H1 (cell line): ENCODE data around the gene KIAA1671. TPM values are rescaled to one million over a fixed set of nuclear protein-coding genes. Genes with fewer than 3 reads are reported as not detected.

Experiments used
- CTCF ChIA-PET: fragments of 300-600 bp; sonication (Branson Sonifier 250); formaldehyde crosslinking; loops from one replicate; lab custom pipeline; 2021; ENCODE audit not compliant: partially characterized antibody; lab: Charles Lee
- POLR2A ChIA-PET: fragments of 300-600 bp; sonication (Branson Sonifier 250); formaldehyde crosslinking; loops from one replicate; lab custom pipeline; 2021; ENCODE audit warnings: inconsistent platforms; ENCODE audit not compliant: partially characterized antibody; lab: Charles Lee
- DNase-seq, 2 experiments: peaks; one replicate each; pipeline versions ENCODE4 v3.0.0 to v3.0.0-alpha.2; 2010 to 2022; ENCODE audit warnings: low spot score in 2 of 2, low read depth in 1 of 2, mixed read lengths in 1 of 2
- FAIRE-seq: peaks from 2 replicates; lab custom pipeline; 2011; peaks lifted over from hg19 to GRCh38; lab: Jason Lieb, UNC
- H2AFZ ChIP-seq: 2 replicates; pipeline ENCODE4 v1.8.1; 2012; ENCODE audit warnings: low read length, inconsistent platforms
- H2AK5ac ChIP-seq: 2 replicates; pipeline ENCODE4 v1.6.1; 2013; ENCODE audit warnings: low read depth, low read length
- H2BK120ac ChIP-seq: replicated peaks from 2 replicates; pipeline ENCODE3; 2013; ENCODE audit warnings: low read depth, low read length, inconsistent platforms
- H2BK12ac ChIP-seq: 2 replicates; pipeline ENCODE4 v1.6.1; 2013; ENCODE audit warnings: low read depth, low read length
- H2BK15ac ChIP-seq: 2 replicates; pipeline ENCODE4 v1.6.1; 2013; ENCODE audit warnings: low read length
- H2BK20ac ChIP-seq: 2 replicates; pipeline ENCODE4 v1.6.1; 2013; ENCODE audit warnings: low read length
- H2BK5ac ChIP-seq: 2 replicates; pipeline ENCODE4 v1.6.1; 2013; ENCODE audit warnings: low read depth, low read length
- H3K14ac ChIP-seq: 2 replicates; pipeline ENCODE4 v1.6.1; 2013; ENCODE audit warnings: inconsistent platforms; ENCODE audit not compliant: insufficient read length
- H3K18ac ChIP-seq: 2 replicates; pipeline ENCODE4 v1.6.1; 2013; ENCODE audit warnings: low read length; ENCODE audit errors: extremely low read depth
- H3K23ac ChIP-seq: 2 replicates; pipeline ENCODE4 v1.6.1; 2013; ENCODE audit warnings: inconsistent platforms; ENCODE audit not compliant: insufficient read length
- H3K23me2 ChIP-seq: 2 replicates; pipeline ENCODE4 v1.6.1; 2013; ENCODE audit warnings: low read depth, low read length
- H3K27ac ChIP-seq: 2 replicates; pipeline ENCODE4 v1.6.1; 2011; ENCODE audit warnings: low read depth, low read length, inconsistent platforms
- H3K27me3 ChIP-seq, 4 experiments: replicated peaks in 1 of 4; 1 replicate in 1 of 4; 2 replicates in 3 of 4; pipeline versions ENCODE4 v1.6.1 to v1.8.1; 2011 to 2013; ENCODE audit warnings: low read length in 3 of 4, mild to moderate bottlenecking in 3 of 4, inconsistent platforms in 2 of 4, mixed read lengths in 2 of 4, moderate library complexity in 1 of 4; ENCODE audit not compliant: control insufficient read depth in 3 of 4, insufficient read depth in 3 of 4; ENCODE audit errors: extremely low read depth in 1 of 4
- H3K36me3 ChIP-seq, 4 experiments: 2 replicates each; pipeline versions ENCODE4 v1.6.1 to v1.8.1; 2011 to 2013; ENCODE audit warnings: mild to moderate bottlenecking in 4 of 4, low read length in 3 of 4, moderate library complexity in 2 of 4, control low read depth in 1 of 4, inconsistent platforms in 1 of 4; ENCODE audit not compliant: insufficient read depth in 4 of 4, control insufficient read depth in 2 of 4
- H3K4ac ChIP-seq: replicated peaks from 2 replicates; pipeline ENCODE3; 2013; ENCODE audit warnings: low read length, low read depth, mixed read lengths, inconsistent platforms; ENCODE audit not compliant: insufficient read length
- H3K4me1 ChIP-seq, 4 experiments: replicated peaks in 1 of 4; 1 replicate in 1 of 4; 2 replicates in 3 of 4; pipeline versions ENCODE4 v1.6.1 to v1.8.1; 2011 to 2013; ENCODE audit warnings: low read length in 3 of 4, inconsistent platforms in 2 of 4, mixed read lengths in 1 of 4; ENCODE audit not compliant: insufficient read depth in 4 of 4, control insufficient read depth in 3 of 4
- H3K4me2 ChIP-seq, 2 experiments: 2 replicates each; pipeline versions ENCODE4 v1.6.1 to v1.8.1; 2011 to 2013; ENCODE audit warnings: low read depth in 2 of 2, low read length in 2 of 2, control low read depth in 1 of 2, inconsistent platforms in 1 of 2, mild to moderate bottlenecking in 1 of 2; ENCODE audit not compliant: insufficient read depth in 1 of 2
- H3K4me3 ChIP-seq, 4 experiments: fragments of 200-600, 300-600 bp in 1 of 4; sonication (generic), shearing (Covaris generic), sonication (Bioruptor Twin) in 1 of 4; 2 replicates each; pipeline versions ENCODE4 v1.5.1 to v1.8.1; 2011 to 2016; ENCODE audit warnings: low read length in 4 of 4, low read depth in 3 of 4, control low read depth in 2 of 4, inconsistent platforms in 2 of 4, mild to moderate bottlenecking in 2 of 4, mixed read lengths in 1 of 4, moderate library complexity in 1 of 4; ENCODE audit not compliant: insufficient read depth in 2 of 4; ENCODE audit errors: extremely low read depth in 1 of 4
- H3K56ac ChIP-seq: replicated peaks from 2 replicates; pipeline ENCODE3; 2013; ENCODE audit warnings: low read depth, mild to moderate bottlenecking, mixed read lengths, low read length, inconsistent platforms; ENCODE audit not compliant: insufficient read length
- H3K79me1 ChIP-seq: 2 replicates; pipeline ENCODE4 v1.6.1; 2013; ENCODE audit warnings: low read depth, low read length, control low read depth
- H3K79me2 ChIP-seq, 2 experiments: 2 replicates each; pipeline versions ENCODE4 v1.6.1 to v1.8.1; 2012 to 2013; ENCODE audit warnings: low read length in 2 of 2, mild to moderate bottlenecking in 2 of 2, inconsistent platforms in 1 of 2; ENCODE audit not compliant: insufficient read depth in 2 of 2, control insufficient read depth in 1 of 2
- H3K9ac ChIP-seq, 4 experiments: replicated peaks in 1 of 4; 1 replicate in 1 of 4; 2 replicates in 3 of 4; pipeline versions ENCODE4 v1.6.1 to v1.8.1; 2011 to 2013; ENCODE audit warnings: low read depth in 3 of 4, low read length in 3 of 4, control low read depth in 2 of 4, mild to moderate bottlenecking in 2 of 4, moderate library complexity in 2 of 4, inconsistent platforms in 1 of 4; ENCODE audit errors: extremely low read depth in 1 of 4
- H3K9me3 ChIP-seq, 2 experiments: 2 replicates each; pipeline versions ENCODE4 v1.6.1 to v1.8.1; 2012 to 2013; ENCODE audit warnings: mild to moderate bottlenecking in 2 of 2, moderate library complexity in 2 of 2, control low read depth in 1 of 2, inconsistent platforms in 1 of 2, low read depth in 1 of 2, low read length in 1 of 2, mixed read lengths in 1 of 2; ENCODE audit not compliant: insufficient read depth in 2 of 2
- H4K20me1 ChIP-seq, 2 experiments: replicated peaks in 1 of 2; 2 replicates each; pipeline versions ENCODE3 to v1.8.1; 2011 to 2013; ENCODE audit warnings: inconsistent platforms in 2 of 2, low read length in 2 of 2, mild to moderate bottlenecking in 1 of 2; ENCODE audit not compliant: insufficient read depth in 2 of 2, control insufficient read depth in 1 of 2
- H4K5ac ChIP-seq: 2 replicates; pipeline ENCODE4 v1.6.1; 2013; ENCODE audit warnings: low read length, low read depth, mixed read lengths, inconsistent platforms; ENCODE audit not compliant: insufficient read length
- H4K8ac ChIP-seq: 2 replicates; pipeline ENCODE4 v1.8.0; 2013; ENCODE audit warnings: mild to moderate bottlenecking, moderate library complexity, low read length, inconsistent platforms; ENCODE audit not compliant: insufficient read depth; ENCODE audit errors: extremely low read depth
- H4K91ac ChIP-seq: replicated peaks from 2 replicates; pipeline ENCODE3; 2013; ENCODE audit warnings: low read length, mixed read lengths, inconsistent platforms; ENCODE audit not compliant: insufficient read length
- ASH2L ChIP-seq: fragments of 200-600, 300-600 bp; sonication (generic); IDR thresholded peaks from one replicate; pipeline ENCODE4 v1.7.1; 2017; ENCODE audit warnings: low read length
- BCL11A ChIP-seq, 2 experiments: IDR thresholded peaks; one replicate each; pipeline ENCODE4 v1.6.1; 2011; ENCODE audit warnings: low read depth in 2 of 2, low read length in 2 of 2, mild to moderate bottlenecking in 2 of 2
- CHD1 ChIP-seq: IDR thresholded peaks from 2 replicates; pipeline ENCODE4 v1.6.1; 2012; ENCODE audit warnings: low read depth, low read length, improper control_type of control experiment
- CHD2 ChIP-seq: IDR thresholded peaks from 2 replicates; pipeline ENCODE4 v1.6.1; 2012; ENCODE audit warnings: low read length, improper control_type of control experiment
- EGR1 ChIP-seq: IDR thresholded peaks from 2 replicates; pipeline ENCODE4 v1.6.1; 2011; ENCODE audit warnings: low read depth, low read length, borderline replicate concordance
- GTF2F1 ChIP-seq: IDR thresholded peaks from 2 replicates; pipeline ENCODE4 v1.6.1; 2012; ENCODE audit warnings: low read depth, low read length, improper control_type of control experiment, borderline replicate concordance
- JUN ChIP-seq: IDR thresholded peaks from 2 replicates; pipeline ENCODE4 v1.6.1; 2011; ENCODE audit warnings: low read depth, mild to moderate bottlenecking, improper control_type of control experiment, low read length
- NRF1 ChIP-seq: IDR thresholded peaks from 2 replicates; pipeline ENCODE4 v1.6.1; 2011; ENCODE audit warnings: mild to moderate bottlenecking, low read depth, low read length, improper control_type of control experiment
- POLR2AphosphoS5 ChIP-seq: IDR thresholded peaks from 2 replicates; pipeline ENCODE4 v1.6.1; 2011; ENCODE audit warnings: low read depth, low read length
- RBBP5 ChIP-seq: IDR thresholded peaks from 2 replicates; pipeline ENCODE4 v1.7.1; 2012; ENCODE audit warnings: low read depth, mild to moderate bottlenecking, inconsistent platforms, low read length, moderate library complexity, borderline replicate concordance
- SIN3A ChIP-seq, 2 experiments: IDR thresholded peaks in 1 of 2; conservative IDR thresholded peaks in 1 of 2; 2 replicates each; pipeline ENCODE4 v1.6.1; 2011 to 2012; ENCODE audit warnings: low read length in 2 of 2, improper control_type of control experiment in 1 of 2, low read depth in 1 of 2, mild to moderate bottlenecking in 1 of 2
- polyA plus RNA-seq, 7 experiments: library from polyadenylated mRNA; depleted of rRNA in 3 of 7; stranded (reverse) in 5 of 7; unstranded in 2 of 7; fragments of >200 nt in 5 of 7; fragments of 200-250 nt in 2 of 7; gene quantifications; 1 replicate in 5 of 7; 2 replicates in 1 of 7; 4 replicates in 1 of 7; pipeline versions ENCODE4 v1.2.1 to v1.2.3, GENCODE V29; 2011 to 2013; ENCODE audit warnings: missing spikeins in 2 of 7, mixed read lengths in 2 of 7
- total RNA-seq: library from RNA; stranded (reverse); fragmentation: NEBNext Ultra II Directional; extraction: Animal tissue kit (Norgen Biotek cat#: 25700); gene quantifications from 2 replicates; pipeline ENCODE4 v1.2.1, GENCODE V29; 2021
- TF ChIP-seq, protein P1 (sequence below), 3 experiments: IDR thresholded peaks; 1 replicate in 2 of 3; 2 replicates in 1 of 3; pipeline versions ENCODE4 v1.5.1 to v1.6.1; 2011; ENCODE audit warnings: low read length in 3 of 3, mild to moderate bottlenecking in 3 of 3, inconsistent platforms in 2 of 3, low read depth in 1 of 3, moderate library complexity in 1 of 3; ENCODE audit not compliant: insufficient read depth in 1 of 3; ENCODE audit errors: control extremely low read depth in 1 of 3

The KIAA1671 gene
- total and polyA plus RNA-seq, 2 of the 8 experiments (the other 6 are each of a cell fraction or from before 2014, with no cell fraction given): 6.4 to 23.9 TPM

DNA sequence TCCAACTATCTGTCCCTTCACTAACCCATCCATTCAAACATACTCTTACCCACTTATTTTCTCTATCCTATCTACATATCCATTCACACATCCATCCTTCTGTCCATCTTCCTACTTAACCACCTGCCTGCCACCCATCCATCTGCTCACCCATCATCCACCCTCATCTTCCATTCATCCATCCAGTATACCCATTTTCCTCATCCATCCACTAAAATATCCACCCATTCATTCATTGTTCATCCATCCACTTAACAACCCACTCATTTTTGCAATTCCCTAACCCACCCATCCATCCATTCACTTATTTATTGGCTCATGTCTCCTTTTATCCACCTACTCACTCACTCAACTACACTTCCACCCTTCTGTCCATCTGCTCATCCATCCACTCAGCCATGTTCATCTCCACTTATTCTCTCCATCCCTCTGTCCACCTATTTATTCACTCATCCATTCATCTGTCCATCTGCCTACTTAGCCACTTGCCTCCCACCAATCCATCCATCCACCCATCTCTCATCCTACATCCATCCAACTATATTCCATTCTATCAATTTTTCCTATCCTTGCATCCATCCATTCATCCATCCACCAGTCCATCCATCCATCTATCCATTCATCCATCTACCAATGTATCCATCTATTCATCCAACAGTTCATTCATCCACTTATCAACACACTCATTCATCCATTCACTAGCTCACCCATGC, 16.6 kb upstream of the KIAA1671 start:
- Histone ChIP-seq H3K9me3 (no peaks in the 10 kb centered on the region), H3K4me2 (no peak overlapping the region), H3K56ac (peak overlapping the region; percentile 37), H3K4me1 (peaks cover 2 to 6% (median 3%) of the 10 kb centered on the region in 4 experiments; a peak in 4 of 7 replicates), H3K23me2 (peaks cover 9% of the 10 kb centered on the region; the same call in 1 of the 2 replicates), H3K27me3 (no peaks in the 10 kb centered on the region), H2BK15ac (no peak overlapping the region), H3K79me1 (no peaks in the 10 kb centered on the region), H2BK120ac (no peak overlapping the region), H4K20me1 (no peaks in the 10 kb centered on the region), H3K23ac (no peak overlapping the region), H3K9ac (no peak overlapping the region), H2BK5ac (no peak overlapping the region), H2AK5ac (no peak overlapping the region), H3K36me3 (no peaks in the 10 kb centered on the region), H2BK12ac (no peak overlapping the region), H3K14ac (no peak overlapping the region), H3K4me3 (no peak overlapping the region), H3K79me2 (no peaks in the 10 kb centered on the region), H3K4ac (no peak overlapping the region), H2AFZ (no peak overlapping the region), H4K8ac (no peak overlapping the region), H4K91ac (no peak overlapping the region), H3K27ac (no peak overlapping the region), H4K5ac (no peak overlapping the region), H2BK20ac (no peak overlapping the region), H3K18ac (no peak overlapping the region)
- ChIA-PET POLR2A (no interaction called here), CTCF (interaction anchor here (0.9 to 4.9 kb wide), 7 partner anchors 9 to 266 kb away, joined by 3 to 186 read pairs (median 24); no protein-coding TSS in a partner anchor)
- no peak for FAIRE-seq
- TF ChIP-seq, protein P1, sequence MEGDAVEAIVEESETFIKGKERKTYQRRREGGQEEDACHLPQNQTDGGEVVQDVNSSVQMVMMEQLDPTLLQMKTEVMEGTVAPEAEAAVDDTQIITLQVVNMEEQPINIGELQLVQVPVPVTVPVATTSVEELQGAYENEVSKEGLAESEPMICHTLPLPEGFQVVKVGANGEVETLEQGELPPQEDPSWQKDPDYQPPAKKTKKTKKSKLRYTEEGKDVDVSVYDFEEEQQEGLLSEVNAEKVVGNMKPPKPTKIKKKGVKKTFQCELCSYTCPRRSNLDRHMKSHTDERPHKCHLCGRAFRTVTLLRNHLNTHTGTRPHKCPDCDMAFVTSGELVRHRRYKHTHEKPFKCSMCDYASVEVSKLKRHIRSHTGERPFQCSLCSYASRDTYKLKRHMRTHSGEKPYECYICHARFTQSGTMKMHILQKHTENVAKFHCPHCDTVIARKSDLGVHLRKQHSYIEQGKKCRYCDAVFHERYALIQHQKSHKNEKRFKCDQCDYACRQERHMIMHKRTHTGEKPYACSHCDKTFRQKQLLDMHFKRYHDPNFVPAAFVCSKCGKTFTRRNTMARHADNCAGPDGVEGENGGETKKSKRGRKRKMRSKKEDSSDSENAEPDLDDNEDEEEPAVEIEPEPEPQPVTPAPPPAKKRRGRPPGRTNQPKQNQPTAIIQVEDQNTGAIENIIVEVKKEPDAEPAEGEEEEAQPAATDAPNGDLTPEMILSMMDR (IDR thresholded peaks at IDR 0.05; ENCODE audit: control extremely low read depth in 1 of 3, insufficient read depth in 1 of 3, low read depth in 1 of 3, low read length in 3 of 3): no peak
- TF ChIP-seq CHD1 (no peak), BCL11A (IDR thresholded peaks at IDR 0.05; ENCODE audit: low read depth in 2 of 2, low read length in 2 of 2) (no peak), GTF2F1 (no peak), POLR2AphosphoS5 (no peak), NRF1 (no peak), ASH2L (no peak), JUN (no peak), RBBP5 (no peak), CHD2 (no peak), EGR1 (no peak), SIN3A (conservative IDR thresholded peaks at IDR 0.05 in 1 of 2, IDR thresholded peaks at IDR 0.05 in 1 of 2; ENCODE audit: low read depth in 1 of 2, low read length in 2 of 2) (no peak)
- DNase-seq: no peak
